Spinal cord (tissue), 10 donors: ENCODE measurements around the gene SLC12A1. TPM values are rescaled to one million over a fixed set of nuclear protein-coding genes. Genes with fewer than 3 reads are reported as not detected.

Source experiments
- DNase-seq, 6 donors: peaks; one replicate each; pipeline versions ENCODE4 v3.0.0 to v3.0.0-alpha.2; 2013 to 2015; ENCODE audit warnings: low spot score in 6 of 6, low read depth in 4 of 6
- H3K27ac ChIP-seq: one replicate; pipeline ENCODE4 v1.5.1; 2013; ENCODE audit warnings: low read depth, low read length, control low read depth
- H3K27me3 ChIP-seq: one replicate; pipeline ENCODE4 v1.6.1; 2013; ENCODE audit warnings: low read length; ENCODE audit not compliant: control insufficient read depth, insufficient read depth
- H3K36me3 ChIP-seq: one replicate; pipeline ENCODE4 v1.6.1; 2013; ENCODE audit warnings: low read length; ENCODE audit not compliant: control insufficient read depth, insufficient read depth
- H3K4me1 ChIP-seq: one replicate; pipeline ENCODE4 v1.6.1; 2013; ENCODE audit warnings: low read length; ENCODE audit not compliant: control insufficient read depth, insufficient read depth
- H3K4me3 ChIP-seq: one replicate; pipeline ENCODE4 v1.5.1; 2013; ENCODE audit warnings: low read depth, low read length, control low read depth
- H3K9me3 ChIP-seq: one replicate; pipeline ENCODE4 v1.6.1; 2013; ENCODE audit warnings: low read length; ENCODE audit not compliant: control insufficient read depth, insufficient read depth
- WGBS: methylation state at CpG from one replicate; pipeline ENCODE4 v1.1.5; 2013; ENCODE audit warnings: missing lambda C conversion rate; ENCODE audit not compliant: insufficient coverage; 5-methylcytosine and 5-hydroxymethylcytosine counted together
- polyA plus RNA-seq, 2 donors: library from polyadenylated mRNA; unstranded; fragments of 120-200 nt; gene quantifications; one replicate each; pipeline ENCODE4 v1.2.1, GENCODE V29; 2013; ENCODE audit not compliant: insufficient read length in 2 of 2
- total RNA-seq, 2 donors: library from RNA; depleted of rRNA in 1 of 2; stranded (reverse); fragments of 120-200 nt in 1 of 2; fragments of >200 nt in 1 of 2; gene quantifications; one replicate each; pipeline versions ENCODE4 v1.2.3 to v1.2.4, GENCODE V29; 2013 to 2014
- donor health status: healthy.

SLC12A1 gene
- total and polyA plus RNA-seq, 4 donors: 1.9 to 5.6 (median 3.6) TPM

DNA sequence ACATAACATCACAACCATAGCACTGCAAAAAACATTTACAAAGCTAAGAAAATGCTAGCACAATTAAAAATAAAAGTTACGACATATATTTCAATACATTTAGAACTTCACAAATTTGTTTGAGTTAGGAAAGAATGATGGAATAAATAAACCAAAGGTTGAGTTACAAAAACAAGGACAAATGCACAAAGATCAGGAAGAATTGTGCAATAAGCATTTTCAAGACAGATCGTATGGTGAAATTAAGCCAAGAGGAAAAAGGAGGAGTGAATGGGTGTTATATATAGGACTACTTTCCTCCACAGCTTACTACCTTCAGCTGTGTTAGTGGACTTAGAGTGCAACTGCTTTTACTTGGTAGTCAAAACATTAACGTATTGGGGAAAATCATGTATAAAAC, 20.6 kb upstream of the SLC12A1 start:
- Histone ChIP-seq H3K4me1 (no peaks in the 10 kb centered on the region), H3K9me3 (no peaks in the 10 kb centered on the region), H3K4me3 (no peak overlapping the region), H3K27ac (no peak overlapping the region), H3K36me3 (no peaks in the 10 kb centered on the region), H3K27me3 (no peaks in the 10 kb centered on the region)
- WGBS: no CpG with 5 or more reads among the region's 3 CpGs
- no peak for DNase-seq

DNA sequence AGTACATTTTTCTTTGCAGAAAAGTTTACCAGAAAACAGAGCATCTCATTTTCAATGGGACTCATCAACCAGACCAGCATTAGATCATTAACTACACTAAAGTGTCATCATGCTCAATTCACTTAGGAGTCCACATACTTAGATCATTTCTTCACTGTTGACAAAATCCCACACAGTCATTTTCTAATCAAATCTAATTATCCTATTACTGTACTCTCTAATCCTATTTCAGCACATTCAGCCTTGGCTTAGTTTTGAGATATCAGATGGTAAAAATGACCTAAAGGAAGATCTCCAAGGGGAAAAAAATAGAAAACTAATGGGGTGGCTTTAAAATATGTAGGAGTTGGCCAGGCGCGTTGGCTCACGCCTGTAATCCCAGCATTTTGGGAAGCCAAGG, 19.8 kb upstream of the SLC12A1 start:
- Histone ChIP-seq H3K27ac (no peak overlapping the region), H3K4me3 (no peak overlapping the region), H3K27me3 (no peaks in the 10 kb centered on the region), H3K4me1 (no peaks in the 10 kb centered on the region), H3K36me3 (no peaks in the 10 kb centered on the region), H3K9me3 (no peaks in the 10 kb centered on the region)
- DNase-seq: no peak
- WGBS: 100% methylated on average over 2 of the region's 3 CpGs

DNA sequence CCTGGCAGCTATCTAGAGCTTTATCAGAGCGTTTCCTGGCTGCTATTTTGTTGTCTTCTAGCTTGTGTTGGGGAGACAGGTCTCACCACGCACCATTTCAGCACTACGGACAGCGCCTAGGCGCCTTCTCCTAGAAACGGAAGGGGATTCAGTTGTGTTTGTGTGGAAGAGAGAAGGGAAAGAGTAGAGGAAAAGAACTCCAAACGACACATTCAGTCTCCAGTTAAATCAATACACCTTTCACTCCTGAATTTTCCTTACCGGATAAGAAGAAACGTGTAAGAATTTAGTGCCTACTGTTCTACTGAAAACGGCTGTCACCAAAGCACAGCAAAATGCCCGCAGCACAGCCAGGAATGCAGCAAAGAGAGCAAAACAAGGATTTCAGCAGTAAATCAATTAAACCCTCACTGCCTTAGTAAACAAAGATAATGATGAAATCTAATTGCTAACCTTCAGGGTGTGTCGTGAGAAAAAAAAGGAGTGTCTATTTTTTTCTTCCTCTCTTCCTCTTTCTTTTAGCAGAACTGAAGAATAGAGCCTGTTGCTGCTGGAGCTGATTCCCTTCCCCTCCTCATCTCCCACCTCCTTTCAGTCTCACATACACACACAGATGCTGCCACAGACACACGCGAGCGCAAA, 15.0 kb upstream of the SLC12A1 start:
- DNase-seq: peak; percentile 66 to 92 (median 80)
- no peaks in the 10 kb centered on the region for H3K36me3 ChIP-seq
- peaks cover 2% of the 10 kb centered on the region for H3K27me3 ChIP-seq
- peak overlapping the region; percentile 36 for H3K4me3 ChIP-seq
- WGBS: 0% methylated on average over 3 of the region's 15 CpGs
- H3K4me1 ChIP-seq: peaks cover 7% of the 10 kb centered on the region
- H3K9me3 ChIP-seq: no peaks in the 10 kb centered on the region
- peak overlapping the region; percentile 25 for H3K27ac ChIP-seq

DNA sequence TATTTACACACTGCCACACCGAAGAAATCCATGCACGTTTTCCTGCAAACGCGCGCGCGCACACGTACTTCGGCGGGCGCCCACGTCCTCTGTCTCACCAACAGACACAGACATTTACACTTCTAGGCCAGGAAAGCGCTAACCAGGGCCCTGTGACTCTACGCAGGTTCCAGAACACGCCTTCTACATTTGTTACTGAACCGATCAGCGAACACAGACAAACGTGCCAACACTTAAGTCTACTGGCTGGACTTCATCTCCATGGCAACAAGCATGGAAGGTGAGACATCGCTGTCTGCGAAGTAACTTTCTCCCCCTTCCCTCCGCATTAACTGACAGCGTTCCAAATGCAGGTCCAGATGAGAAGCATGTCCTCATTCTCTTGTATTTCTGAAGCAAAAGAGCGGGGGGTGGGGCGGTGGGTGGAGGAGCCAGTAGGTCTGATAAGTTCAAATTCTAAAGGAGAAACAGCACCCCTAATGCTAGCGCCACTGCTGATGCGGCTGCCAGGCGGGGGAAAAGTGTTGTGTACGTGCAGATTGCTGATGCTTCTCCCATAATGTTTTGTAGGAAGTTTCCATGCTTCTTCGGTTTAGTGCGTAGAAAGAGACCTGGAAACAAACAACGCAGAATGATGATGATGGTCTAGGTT, 14.4 kb upstream of the SLC12A1 start, which contains the start of gene CTXN2:
CTXN2 (plus strand) TSS at position 92 of the 652 bp plus-strand sequence. CDS start 9,636 bp downstream, outside the sequence.
- DNase-seq: peak in 5 of 6 donors; percentile 47 to 95 (median 67)
- 3% methylated on average over 27 of the region's 31 CpGs for WGBS
- peaks cover 2% of the 10 kb centered on the region for H3K27me3 ChIP-seq
- peak within 1 kb of the TSS; percentile 36 for H3K4me3 ChIP-seq
- H3K4me1 ChIP-seq: peaks cover 7% of the 10 kb centered on the region
- H3K36me3 ChIP-seq: no peaks in the 10 kb centered on the region
- no peaks in the 10 kb centered on the region for H3K9me3 ChIP-seq
- H3K27ac ChIP-seq: peak within 1 kb of the TSS; percentile 25

DNA sequence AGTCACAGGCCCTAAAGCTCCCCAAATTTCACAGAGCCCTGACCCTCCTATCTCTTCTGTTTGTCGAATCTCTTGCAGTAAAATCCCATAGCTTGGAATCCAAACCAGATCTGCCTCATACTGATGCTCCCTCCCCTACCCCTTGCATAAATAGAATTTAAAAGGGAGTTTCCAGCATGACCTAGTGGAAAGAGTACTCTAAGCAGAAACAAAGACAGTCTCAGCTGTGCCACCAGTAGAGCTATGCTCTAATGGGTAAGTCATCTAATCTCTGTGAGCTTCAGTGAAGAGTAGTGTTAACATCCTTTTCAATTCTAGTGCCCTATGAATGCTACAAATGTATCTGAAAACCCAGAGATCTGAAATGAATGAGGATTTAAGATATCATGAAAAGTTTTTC, 4.0 kb upstream of the SLC12A1 start:
- Histone ChIP-seq H3K4me1 (no peaks in the 10 kb centered on the region), H3K27ac (no peak overlapping the region), H3K9me3 (no peaks in the 10 kb centered on the region), H3K36me3 (no peaks in the 10 kb centered on the region), H3K4me3 (no peak overlapping the region), H3K27me3 (no peaks in the 10 kb centered on the region)
- 71% methylated on average over 1 of the region's 1 CpG for WGBS
- no peak for DNase-seq

DNA sequence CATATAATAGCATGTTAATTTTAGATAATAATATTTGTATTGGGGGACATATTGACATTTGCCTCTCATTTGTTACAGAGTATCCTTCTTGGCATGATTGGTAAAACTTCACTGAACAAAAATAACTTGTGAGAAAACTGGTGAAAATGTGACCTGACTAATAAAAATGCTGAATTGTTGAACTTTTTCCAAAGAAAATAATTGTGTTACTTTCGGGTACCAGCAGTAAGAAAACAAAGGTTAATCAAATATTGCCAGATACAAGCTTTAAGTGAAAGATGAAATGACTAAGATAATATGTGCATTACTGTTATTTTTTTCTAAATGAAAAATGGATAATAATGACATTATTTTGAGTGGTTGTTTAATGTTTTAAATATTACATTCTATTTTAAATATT, 15.2 kb downstream of the SLC12A1 start:
- Histone ChIP-seq H3K36me3 (no peaks in the 10 kb centered on the region), H3K4me3 (no peak overlapping the region), H3K27me3 (no peaks in the 10 kb centered on the region), H3K9me3 (no peaks in the 10 kb centered on the region), H3K4me1 (no peaks in the 10 kb centered on the region), H3K27ac (no peak overlapping the region)
- no CpG with 5 or more reads among the region's 1 CpG for WGBS
- no peak for DNase-seq

DNA sequence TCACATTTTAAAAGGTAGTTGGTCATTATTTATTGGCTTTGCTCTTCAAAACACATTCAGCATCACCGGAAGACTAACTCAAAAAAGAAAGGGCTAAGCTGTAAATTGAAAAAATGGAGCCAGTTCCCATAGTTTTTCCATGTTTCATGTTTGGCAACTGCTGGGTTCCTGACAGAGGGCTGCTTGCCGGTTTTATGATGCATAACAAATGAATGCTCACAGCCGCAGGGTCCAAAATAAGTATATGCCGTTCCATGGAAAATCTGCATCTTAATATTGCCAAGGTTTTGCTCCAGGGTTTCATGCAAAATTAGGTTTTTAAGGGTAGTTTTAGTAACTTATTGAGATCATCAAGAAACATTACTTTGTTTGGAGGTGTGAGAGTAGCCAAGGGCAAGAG, 15.8 kb downstream of the SLC12A1 start:
- Histone ChIP-seq H3K27me3 (no peaks in the 10 kb centered on the region), H3K4me1 (no peaks in the 10 kb centered on the region), H3K9me3 (no peaks in the 10 kb centered on the region), H3K4me3 (no peak overlapping the region), H3K27ac (no peak overlapping the region), H3K36me3 (no peaks in the 10 kb centered on the region)
- WGBS: 35% methylated on average over 3 of the region's 4 CpGs
- peak in 2 of 6 donors; percentile 17 to 74 for DNase-seq

DNA sequence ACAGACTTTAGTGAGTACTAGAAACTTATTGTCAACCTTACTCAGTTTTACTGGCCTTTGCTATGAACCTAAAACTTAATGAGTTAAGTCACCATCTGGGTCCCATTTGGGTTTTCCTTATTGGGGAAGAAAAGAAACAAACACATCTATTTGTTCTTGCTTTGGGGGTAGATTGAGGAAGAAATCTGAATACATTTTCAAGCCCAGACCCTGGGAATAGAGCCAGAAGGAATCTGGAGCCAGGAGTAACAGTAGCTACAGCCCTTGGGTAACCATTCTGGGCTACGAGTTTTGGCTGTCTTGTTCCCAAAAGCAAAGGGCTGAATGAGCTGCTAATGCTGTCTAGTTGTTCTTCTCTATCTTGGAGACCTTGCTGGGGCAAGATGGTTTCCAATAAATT, 16.5 kb downstream of the SLC12A1 start:
- Histone ChIP-seq H3K4me1 (no peaks in the 10 kb centered on the region), H3K36me3 (no peaks in the 10 kb centered on the region), H3K4me3 (no peak overlapping the region), H3K27ac (no peak overlapping the region), H3K9me3 (no peaks in the 10 kb centered on the region), H3K27me3 (no peaks in the 10 kb centered on the region)
- DNase-seq: peak in 1 of 6 donors; percentile 33
- 38% methylated on average over 1 of the region's 1 CpG for WGBS

DNA sequence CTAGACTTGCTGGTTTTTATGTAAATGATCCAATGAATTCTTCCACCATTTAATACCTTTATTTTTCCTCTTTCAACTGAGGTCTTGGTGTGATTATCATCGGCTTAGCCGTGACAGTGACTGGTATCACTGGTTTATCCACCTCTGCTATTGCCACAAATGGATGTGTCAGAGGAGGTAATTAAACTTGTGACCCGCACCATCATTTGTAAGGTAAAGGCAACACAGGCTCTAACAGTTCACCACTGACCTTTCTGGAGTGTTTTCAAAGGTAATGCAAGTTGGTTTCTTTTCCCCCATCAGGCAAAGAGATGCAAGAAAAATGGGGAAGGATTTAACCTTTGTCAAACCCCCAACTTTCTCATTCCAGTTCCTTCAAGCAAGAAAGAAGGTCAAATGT, 19.7 kb downstream of the SLC12A1 start:
- Histone ChIP-seq H3K27me3 (no peaks in the 10 kb centered on the region), H3K4me3 (no peak overlapping the region), H3K9me3 (no peaks in the 10 kb centered on the region), H3K4me1 (no peaks in the 10 kb centered on the region), H3K27ac (no peak overlapping the region), H3K36me3 (no peaks in the 10 kb centered on the region)
- no peak for DNase-seq
- WGBS: no CpG with 5 or more reads among the region's 3 CpGs

DNA sequence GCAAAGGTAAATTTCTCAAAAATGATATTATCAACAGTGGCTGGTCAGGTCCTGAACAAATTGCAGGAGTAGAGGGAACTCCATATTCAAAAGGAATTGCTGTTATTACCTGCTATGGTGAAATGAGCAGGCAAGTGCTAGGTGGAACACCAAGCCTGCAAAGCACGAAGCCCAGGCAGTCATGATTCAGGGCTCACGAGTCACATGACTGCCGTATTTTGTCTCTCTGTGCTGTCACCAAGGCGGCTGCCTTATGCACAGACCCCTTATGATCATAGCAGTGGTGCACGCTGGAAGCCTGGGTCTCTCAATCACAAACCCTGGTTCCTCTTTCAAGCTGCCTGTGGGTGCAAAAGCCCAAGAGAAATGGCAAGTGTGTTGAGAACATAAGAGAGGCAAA, 24.4 kb downstream of the SLC12A1 start:
- 85% methylated on average over 4 of the region's 5 CpGs for WGBS
- Histone ChIP-seq H3K4me1 (no peaks in the 10 kb centered on the region), H3K27me3 (no peaks in the 10 kb centered on the region), H3K4me3 (no peak overlapping the region), H3K9me3 (no peaks in the 10 kb centered on the region), H3K36me3 (no peaks in the 10 kb centered on the region), H3K27ac (no peak overlapping the region)
- DNase-seq: no peak
